ENCODE measurements around the gene FAM3B.

GRCh38 chr21:41406340-41406739 is 89.7 kb downstream of the FAM3B start:
- TF ChIP-seq CTCF (IDR thresholded peaks at IDR 0.05) (no peak), POLR2A (IDR thresholded peaks at IDR 0.05) (no peak)

All from lower leg skin (tissue), 3 donors.